Kidney glomerular epithelial cell (primary cell): ENCODE data around the gene ALOX5.
"Not testable (repeated sequence)": the region's sequence is repeated elsewhere in the genome, so short reads cannot be mapped to it uniquely, and the experiment has no call there.

Experiments used
- DNase-seq: peaks from one replicate; lab custom pipeline; 2025; lab: John Stamatoyannopoulos, UW

ALOX5 gene

DNA sequence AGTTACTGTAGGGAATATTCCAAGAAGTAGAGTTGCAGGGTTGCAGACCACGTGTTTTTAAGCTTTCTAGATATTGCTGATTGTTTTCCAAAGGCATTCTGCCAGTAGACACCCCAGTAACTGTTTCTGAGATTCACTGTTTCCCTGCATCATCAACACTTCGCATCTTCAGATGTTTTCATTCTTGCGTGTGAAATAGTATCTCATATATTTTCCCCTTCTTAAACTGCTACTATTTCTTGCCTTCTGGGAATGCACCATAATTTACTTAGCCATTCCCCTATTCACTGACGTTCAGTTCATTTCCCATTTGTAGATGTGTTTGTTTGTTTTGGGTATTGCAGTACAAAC lies 30.7 kb downstream of the ALOX5 start:
- no peak for DNase-seq

DNA sequence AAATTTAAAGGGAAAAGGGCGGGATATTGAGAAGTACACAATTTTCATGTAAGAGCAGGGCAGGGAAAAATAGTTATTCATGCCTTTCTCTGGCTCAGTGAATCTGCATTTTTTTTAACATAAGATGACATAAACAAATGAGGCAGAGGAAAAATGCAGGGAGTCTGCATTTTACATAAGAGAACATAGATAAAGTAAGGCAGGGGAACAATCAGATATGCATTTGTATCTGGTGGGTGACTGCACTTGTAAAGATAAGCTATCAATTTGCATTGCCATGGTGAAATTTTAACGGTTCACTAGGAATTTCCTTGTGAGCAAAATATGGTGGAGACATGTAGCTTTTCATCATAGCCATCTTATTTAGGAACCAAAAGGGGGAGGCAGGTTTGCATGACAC lies 33.5 kb downstream of the ALOX5 start:
- no peak for DNase-seq

DNA sequence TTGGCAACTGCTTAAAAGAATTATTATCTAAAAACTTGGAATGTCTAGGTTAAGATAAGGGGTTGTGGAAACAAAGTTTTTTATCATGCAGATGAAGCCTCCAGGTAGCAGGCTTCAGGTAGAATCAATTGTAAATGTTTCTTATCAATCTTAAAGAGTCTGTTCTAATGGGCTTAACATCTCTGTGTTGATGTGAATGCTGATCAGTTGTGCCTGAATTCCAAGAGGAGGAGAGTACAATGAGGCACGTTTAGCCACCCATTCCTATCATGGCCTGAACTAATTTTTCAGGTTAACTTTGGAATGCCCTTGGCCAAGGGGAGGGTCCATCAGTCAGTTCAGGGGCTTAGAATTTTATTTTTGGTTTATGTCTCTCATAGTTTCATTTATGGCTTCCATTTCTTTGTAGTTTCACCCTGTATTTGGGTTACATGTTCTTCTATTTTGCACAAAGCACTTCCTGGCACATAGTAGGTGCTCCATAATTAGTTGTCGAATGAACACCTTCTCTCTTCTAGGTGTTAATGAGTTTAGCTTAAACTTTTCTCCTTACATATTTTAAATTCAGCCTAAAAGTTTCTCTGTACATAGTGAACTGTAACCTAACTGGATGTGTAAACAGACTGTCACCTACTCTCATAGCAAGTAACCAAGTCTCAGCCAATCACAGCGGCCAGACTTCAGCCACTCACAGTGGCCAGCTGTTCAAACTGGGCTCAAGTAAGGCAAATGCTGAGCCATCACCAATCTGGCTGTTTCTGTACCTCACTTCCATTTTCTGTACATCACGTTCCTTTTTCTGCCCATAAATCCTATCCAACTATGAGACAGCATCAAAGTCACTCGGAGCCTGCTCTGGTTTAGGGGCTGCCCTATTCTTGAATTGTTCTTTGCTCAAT lies 34.7 kb downstream of the ALOX5 start:
- DNase-seq = no peak

DNA sequence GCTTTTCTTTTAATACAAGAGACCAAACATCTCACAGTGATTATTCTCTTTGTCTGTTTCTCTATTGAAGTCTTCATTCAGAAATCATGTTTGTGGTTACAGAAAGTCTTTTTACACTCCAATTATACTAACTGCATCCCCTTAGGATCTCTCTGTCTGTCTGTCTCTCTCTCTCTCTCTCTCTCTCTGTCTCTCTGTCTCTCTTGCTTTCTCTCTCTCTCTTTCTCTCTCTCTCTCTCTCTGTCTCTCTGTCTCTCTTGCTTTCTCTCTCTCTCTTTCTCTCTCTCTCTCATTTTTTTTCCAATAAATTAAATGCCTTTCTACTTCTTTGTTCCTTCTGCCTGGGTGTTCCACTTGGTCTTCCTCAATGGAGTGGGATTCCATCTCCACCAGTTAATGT lies 35.3 kb downstream of the ALOX5 start:
- DNase-seq = not testable (repeated sequence)

DNA sequence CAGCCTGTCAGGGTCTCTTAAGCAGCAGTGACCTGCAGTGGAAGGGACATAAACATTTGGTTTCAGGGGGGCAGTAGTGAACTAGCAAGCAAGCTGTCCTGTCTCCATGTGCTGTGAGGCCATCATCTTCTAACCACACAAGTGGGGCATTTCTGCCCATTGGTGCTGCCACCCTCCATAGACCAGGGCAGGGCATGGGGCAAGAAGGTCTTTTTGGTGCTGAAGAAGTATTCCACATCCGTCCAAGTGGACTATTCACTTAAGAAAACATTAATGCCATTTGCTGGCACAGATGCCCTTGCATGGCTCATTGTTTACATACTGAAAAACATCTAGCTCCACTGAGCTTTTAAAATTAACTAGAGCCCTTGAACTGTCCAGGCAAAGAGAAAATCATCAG lies 35.8 kb downstream of the ALOX5 start:
- DNase-seq = no peak

DNA sequence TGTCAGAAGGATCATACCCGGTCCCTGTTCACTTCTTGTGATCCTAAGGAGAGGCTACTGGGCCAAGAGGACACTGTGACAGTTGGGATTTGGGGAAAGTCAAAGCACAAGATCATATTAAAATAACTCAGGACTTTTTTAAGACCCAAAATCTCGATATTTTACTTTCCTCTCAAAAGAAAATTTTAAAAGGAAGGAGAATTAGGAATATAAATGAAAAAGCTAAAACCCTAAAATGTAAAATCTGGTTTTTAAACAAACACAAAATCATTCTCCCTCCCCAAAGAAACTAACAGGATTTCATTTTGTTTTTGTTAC lies 36.4 kb downstream of the ALOX5 start:
- no peak for DNase-seq

DNA sequence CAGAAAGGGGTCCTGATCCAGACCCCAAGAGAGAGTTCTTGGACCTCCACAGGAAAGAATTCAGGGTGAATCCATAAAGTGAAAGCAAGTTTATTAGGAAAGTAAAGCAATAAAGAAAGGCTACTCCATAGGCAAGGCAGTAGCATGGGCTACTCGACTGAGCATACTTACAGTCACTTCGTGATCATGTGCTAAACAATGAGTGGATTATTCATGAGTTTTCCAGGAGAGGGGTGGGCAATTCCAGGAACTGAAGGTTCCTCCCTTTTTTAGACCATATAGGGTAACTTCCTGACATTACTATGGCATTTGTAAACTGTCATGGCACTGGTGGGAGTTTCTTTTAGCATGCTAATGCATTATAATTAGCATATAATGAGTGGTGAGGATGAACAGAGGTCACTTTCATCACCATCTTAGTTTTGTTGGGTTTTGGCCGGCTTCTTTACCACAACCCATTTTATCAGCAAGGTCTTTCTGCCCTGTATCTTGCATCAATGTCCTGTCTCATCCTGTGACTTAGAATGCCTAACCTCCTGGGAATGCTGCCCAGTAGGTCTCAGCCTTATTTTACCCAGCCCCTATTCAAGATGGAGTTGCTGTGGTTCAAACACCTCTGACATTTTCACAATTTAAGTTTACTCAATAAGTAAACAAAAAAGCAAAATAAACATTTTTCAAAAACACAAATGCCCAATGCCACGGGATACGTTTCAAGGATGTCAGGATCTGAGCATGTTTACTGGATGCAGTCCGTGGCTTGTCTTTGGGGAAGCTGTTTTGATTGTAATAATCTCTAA lies 37.0 kb downstream of the ALOX5 start:
- no peak for DNase-seq

DNA sequence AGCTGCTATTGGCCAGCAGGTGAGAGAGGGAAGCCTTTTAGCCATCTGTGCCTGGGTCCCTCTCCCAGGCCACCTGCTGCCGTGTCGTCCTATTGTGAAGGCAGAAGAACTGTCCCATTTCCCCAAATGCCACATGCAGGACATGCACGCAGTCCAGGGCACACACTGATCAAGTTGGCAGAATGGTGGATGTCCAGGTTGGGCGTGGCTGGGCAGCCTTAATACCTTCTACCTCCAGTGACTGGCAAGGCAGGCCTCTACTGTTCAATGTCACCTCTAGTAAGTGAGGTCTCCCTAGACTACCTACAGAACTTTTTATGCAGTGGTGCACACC lies 37.6 kb downstream of the ALOX5 start:
- DNase-seq = no peak

DNA sequence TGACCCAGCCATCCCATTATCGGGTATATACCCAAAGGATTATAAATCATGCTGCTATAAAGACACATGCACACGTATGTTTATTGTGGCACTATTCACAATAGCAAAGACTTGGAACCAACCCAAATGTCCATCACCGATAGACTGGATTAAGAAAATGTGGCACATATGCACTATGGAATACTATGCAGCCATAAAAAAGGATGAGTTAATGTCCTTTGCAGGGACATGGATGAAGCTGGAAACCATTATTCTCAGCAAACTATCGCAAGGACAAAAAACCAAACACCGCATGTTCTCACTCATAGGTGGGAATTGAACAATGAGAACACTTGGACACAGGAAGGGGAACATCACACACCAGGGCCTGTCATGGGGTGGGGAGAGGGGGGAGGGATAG lies 41.0 kb downstream of the ALOX5 start:
- DNase-seq = not testable (repeated sequence)

DNA sequence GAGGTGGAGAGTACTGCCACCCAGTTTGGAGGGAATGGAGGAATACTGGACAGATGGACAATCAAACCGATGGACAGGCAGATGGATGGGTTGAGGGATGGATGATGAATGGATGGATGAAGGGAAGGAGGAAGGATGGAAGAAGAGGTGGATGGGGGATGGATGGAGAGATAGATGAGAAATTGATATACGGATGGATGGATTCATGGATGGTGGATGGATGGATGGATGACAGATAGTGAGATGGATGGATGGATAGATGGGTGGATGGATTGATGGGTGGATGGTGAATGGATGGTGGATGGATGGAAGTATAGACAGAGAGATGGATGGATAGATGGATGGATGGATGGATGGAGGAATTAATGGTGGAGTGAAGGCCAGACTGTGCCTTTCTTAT lies 42.6 kb downstream of the ALOX5 start:
- no peak for DNase-seq

DNA sequence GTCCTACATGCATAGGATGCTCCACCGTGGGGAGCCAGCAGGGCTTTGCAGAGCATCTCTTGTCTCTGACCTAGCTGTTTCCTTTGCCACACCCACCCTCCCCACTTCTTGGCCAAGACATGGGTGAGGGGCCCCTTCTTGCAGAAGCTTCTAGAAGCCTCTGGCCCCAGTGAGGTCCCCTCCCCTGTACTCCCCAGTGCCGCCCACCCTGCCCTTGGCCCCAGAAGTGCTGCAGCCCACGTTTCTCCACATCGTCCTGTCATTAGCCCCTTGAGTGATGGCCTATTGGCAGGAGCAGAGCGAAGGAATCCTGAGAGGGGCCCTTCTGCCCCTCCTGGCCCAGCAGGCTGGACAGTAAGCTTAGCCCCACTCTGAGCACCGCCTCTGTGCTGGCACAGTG lies 43.7 kb downstream of the ALOX5 start:
- DNase-seq = no peak

DNA sequence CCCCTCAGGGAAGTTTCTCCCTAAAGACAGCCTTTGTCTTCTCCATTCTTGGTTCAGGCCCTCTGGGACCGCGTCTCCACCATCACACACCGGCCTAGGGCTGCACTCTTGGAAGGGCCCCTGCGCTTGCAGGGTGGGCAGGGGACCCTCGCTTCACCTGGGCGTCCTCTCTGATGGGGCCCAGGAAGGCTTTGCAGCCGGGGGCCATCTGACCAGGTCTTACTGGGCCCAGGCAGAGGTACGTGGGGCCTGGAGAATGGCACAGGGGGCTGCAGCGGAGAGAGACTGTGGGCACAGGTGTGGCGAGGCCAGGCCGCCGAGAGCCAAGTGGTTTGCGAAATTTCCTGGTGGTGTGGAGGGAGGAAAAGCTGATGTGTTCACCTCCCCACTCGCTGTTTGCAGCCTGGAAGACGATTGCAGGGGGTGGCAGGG lies 44.4 kb downstream of the ALOX5 start:
- DNase-seq = no peak

DNA sequence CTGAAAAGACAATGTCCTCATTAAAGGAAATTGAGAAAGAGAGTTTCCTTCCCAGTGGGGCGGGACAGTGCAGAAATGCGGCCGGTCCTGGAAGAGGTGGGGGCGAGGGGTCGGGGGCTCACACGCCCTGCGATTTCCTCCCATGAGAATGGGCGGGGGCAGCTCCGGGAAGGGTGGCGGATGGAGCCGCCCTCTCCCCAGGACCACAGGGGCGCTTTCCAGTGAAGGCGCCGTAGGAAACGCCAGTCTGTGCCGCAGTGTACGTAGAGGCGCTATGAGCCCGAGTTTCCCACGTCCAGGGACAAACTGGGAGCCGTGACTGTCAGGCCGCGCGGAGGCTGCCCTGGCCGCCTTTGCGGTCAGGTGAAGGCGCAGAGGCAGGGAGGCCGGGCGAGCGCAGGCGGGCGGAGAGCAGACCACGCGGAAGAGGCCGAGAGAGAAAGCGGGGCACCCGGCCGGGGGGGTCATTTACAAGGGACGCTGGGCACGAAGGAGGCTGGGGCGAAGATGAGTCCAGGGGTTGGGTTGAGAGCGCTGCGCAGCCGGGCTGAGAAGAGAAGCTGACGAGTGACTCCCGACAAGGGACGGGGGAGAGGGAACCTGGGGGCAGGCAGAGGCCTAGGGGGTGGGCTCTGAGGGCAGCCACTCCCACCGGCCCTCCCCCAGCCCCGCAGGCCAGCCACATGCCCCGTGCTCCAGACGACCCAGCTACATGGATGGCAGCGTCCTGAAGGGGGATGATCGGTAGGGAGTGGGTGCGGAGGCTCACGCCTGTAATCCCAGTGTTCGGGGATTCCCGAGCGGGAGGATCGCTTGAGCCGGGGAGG lies 45.0 kb downstream of the ALOX5 start:
- DNase-seq = no peak

DNA sequence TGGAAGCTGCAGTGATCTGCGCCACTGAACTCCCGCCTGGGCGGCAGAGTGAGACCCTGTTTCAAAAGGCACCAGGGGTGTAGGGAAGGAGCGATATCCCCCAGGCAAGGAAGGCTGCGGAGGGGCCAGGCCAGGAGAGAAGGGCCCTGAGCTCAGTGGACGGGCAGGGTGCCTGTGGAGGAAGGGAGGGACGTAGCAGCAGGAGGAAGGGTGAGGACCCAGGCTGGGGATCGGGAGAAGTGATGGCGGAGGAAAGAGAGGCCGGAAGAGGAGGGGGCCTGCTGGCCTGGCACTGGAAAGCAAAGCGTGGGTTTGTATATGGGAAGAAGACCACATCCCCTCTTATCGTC lies 45.6 kb downstream of the ALOX5 start:
- no peak for DNase-seq

DNA sequence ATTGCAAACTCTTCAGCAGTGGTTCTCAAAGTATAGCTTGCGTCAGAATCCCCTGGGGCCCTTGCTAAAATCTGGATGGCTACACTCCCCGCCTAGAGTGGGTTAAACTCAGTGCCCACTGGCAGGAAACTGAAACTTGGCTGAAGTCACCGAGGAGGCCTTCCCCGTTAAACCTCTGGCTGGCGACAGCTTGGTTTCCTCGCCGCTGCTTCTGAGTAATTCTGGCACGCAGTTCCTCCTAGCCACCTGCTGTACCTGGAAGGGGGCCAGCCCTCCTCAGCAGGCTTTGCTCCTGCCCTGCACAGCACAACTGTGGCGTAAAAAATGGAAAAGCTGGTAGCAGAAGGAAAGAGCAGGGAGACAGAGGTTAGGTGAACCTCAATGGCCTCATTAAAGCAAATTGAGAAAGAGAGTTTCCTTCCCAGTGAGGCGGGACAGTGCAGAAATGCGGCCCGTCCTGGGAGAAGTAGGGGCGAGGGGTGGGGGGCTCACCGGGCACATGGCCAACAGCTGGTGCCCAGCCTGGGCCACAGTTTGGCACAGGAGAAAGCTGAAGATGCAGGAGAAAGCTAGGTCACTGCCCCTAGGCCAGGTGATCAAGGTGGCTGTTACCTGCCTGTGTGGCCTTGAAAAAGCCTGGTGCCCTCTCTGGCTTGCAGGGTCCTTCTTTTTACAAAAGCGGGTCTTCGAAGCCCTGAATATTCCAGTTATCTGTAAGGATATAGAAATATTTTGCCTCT lies 46.6 kb downstream of the ALOX5 start:
- DNase-seq = peak; percentile 76

DNA sequence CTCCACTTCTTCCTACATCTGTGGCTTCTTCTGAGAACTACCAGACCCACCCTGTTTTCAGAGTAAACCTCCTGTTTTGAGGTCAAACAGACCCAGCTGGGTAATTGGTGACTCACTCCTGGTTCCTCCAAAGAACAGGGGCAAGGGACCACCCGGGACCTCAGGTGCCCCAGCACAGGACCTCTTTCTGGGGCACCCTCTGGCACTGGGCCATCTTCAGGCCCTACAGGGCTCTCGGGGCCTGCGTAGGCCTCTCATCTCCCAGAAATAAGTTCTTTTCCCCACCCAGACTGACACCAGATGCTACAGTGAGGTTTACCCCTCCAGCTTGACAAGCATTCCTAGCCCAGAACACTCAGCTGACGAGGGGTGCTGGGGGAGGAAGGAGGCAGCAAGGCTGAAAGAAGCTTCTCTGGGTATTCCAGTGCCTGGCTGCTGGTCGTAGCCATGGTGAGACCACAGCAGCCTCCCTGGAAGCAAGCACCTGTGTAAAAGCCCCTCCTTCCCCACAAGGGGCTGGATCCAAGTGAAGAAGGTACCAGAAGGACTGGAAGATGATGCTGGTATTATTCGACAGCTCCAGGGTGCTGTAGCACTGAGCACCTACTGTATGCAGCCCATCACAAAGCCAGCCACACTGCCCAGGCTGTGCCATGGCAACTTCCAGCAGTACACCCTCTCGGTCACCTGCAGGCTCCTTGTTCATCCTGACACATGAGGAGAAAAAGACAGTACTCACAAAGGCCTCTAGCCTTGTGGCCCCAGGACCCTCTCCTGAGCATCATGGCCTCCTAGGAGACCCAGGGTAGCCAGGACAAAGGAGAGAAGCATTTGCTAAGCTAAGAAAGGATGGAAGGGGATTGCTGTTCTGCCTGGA lies 47.4 kb downstream of the ALOX5 start:
- no peak for DNase-seq

DNA sequence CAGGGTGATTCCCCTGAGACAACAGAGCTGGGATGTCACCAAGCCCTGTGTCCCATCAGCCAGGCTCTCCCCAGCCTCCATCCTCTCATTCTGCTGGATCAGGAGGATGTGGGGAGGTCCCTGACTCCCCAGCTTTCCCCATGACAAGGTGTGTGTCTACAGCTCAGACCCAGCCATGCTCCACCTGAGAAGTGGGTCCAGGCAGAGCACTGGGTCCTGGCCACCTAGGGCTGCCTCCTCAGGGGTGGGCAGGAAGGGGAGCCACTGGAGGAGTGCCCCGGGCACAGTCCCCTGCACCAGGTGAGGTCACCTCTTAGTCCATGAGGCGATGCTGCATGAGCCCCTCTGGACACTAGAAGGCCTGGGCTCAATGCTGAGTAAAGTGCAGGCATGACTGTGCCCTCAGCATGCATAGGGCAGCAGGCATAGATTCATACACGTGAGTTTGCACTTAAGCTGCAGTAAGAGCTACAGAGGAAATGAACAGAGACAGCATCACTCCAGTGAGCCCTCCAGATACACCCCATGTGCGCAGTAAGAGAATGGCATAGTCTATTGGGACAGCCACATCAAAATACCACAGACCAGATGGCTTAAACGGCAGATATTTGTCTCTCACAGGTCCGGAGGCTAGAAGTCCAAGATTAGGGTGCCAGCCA lies 48.3 kb downstream of the ALOX5 start:
- DNase-seq = no peak

DNA sequence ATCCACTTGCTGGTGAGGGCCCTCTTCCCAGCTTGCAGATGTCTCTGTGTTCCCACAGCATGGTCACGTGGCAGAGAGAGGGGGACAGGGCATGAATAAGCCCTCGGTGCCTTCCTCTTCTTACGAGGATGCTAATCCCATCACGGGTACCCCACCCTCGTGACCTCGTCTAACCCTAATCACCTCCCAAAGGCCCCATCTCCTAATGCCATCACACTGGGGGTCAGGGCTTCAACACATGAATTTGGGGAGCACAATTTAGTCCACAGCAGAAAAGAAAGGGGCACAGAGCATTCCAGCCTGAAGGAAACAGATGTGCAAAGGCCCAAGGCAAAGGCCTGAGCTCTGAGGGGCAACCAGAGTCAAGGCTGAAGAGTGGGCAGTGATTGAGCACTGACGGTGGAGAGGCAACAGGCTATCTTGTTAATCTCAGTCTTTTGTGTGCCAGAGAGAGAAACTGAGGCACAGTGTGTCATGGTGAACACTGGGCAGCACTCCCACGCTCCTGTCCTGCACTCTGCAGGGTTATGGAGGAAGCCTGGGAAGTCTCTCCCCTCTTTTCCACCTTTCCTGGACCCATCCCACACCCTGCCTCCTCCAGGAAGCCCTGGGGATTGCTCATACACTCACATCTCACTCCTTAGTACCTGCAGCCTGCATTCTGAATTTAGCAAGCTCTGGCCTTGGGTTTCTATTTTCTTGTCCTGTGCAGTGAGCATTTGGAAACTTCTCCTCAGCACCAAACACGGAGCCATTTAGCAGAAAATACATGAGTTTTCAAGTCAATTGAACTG lies 49.0 kb downstream of the ALOX5 start:
- no peak for DNase-seq

DNA sequence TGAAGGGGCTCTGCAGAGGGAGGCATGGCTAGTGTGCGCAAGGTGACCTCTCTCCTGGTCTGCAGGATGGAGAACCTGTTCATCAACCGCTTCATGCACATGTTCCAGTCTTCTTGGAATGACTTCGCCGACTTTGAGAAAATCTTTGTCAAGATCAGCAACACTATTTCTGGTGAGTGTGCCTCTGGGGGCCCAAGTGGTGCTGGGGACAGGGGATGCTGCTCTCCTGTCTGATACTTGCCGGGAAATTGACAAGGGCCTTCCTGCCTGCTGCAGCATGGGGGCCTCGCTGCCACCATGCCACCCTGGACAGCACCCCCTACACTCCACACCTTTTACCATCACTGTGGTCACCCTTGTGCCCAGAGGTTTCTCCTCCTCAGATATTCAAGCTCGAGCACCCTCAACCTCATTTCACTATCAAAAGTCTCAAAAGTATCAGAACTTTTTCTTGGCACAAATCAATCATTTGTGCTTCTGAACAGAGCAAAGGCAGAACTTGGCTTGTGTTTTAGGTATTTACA lies 50.0 kb downstream of the ALOX5 start:
- DNase-seq = no peak
